Right lobe of liver (tissue), 6 donors: ENCODE results near the gene DOCK1. TPM values are rescaled to one million over a fixed set of nuclear protein-coding genes. Genes with fewer than 3 reads are reported as not detected.

Source experiments
- ATAC-seq, 4 donors: fragments of 200-7000 bp; cut with Tn5 transposase; one replicate each; pipeline ENCODE4 v1.9.1; 2020; ENCODE audit warnings: mild to moderate bottlenecking in 4 of 4, moderate library complexity in 4 of 4
- DNase-seq, 3 donors: peaks; one replicate each; pipeline ENCODE4 v3.0.0-alpha.2; 2020
- H3K27ac ChIP-seq, 3 donors: fragments of 200-600 bp; one replicate each; pipeline ENCODE4 v1.8.0; 2022
- H3K27me3 ChIP-seq, 2 donors: fragments of 200-600 bp; one replicate each; pipeline ENCODE4 v1.8.0; 2022
- H3K36me3 ChIP-seq, 4 donors: fragments of 200-600 bp; sonication (generic) in 1 of 4; one replicate each; pipeline versions ENCODE4 v1.5.1 to v1.8.0; 2017 to 2022; ENCODE audit warnings: control low read depth in 1 of 4
- H3K4me1 ChIP-seq, 4 donors: fragments of 200-600 bp; sonication (generic) in 1 of 4; one replicate each; pipeline versions ENCODE4 v1.5.1 to v1.8.0; 2017 to 2022; ENCODE audit warnings: control low read depth in 1 of 4
- H3K4me3 ChIP-seq, 3 donors: fragments of 200-600 bp; one replicate each; pipeline ENCODE4 v1.8.0; 2022
- H3K9me3 ChIP-seq, 4 donors: fragments of 200-600 bp; sonication (generic) in 1 of 4; one replicate each; pipeline versions ENCODE4 v1.5.1 to v1.8.0; 2017 to 2022; ENCODE audit warnings: control low read depth in 1 of 4
- CTCF ChIP-seq, 4 donors: fragments of 200-600 bp in 3 of 4; fragments of 450-650 bp in 1 of 4; IDR thresholded peaks; one replicate each; pipeline versions ENCODE4 v1.5.1 to v1.8.0; 2016 to 2022; ENCODE audit warnings: antibody characterized with exemption in 4 of 4, mild to moderate bottlenecking in 2 of 4
- POLR2A ChIP-seq: fragments of 450-650 bp; IDR thresholded peaks from one replicate; pipeline ENCODE4 v1.6.1; 2017; ENCODE audit warnings: antibody characterized with exemption, mild to moderate bottlenecking
- WGBS: methylation state at CpG from one replicate; pipeline ENCODE4 v1.1.6; 2018; ENCODE audit warnings: low coverage, low lambda C conversion rate; ENCODE audit not compliant: insufficient coverage; ENCODE audit errors: missing lambda C conversion rate; 5-methylcytosine and 5-hydroxymethylcytosine counted together
- intact Hi-C, 2 donors: fragments of 100-400 bp; cut with DNase I; formaldehyde crosslinking; loops; one replicate each; pipeline versions ENCODE4 v1.11.2 to v1.14.1; 2022
- total RNA-seq, 6 experiments: library from RNA; depleted of rRNA in 2 of 6; stranded (reverse); fragments of >200 nt in 2 of 6; fragmentation: NEBNext Ultra II Directional in 3 of 6; extraction: Animal tissue kit (Norgen Biotek cat#: 25700) in 3 of 6; gene quantifications; one replicate each; pipeline versions ENCODE4 v1.1.0 to v1.2.4, GENCODE V29; 2016 to 2023
- donor health status: DM: no; HTN: yes; CAD: no.
- donor health status: DM: no; HTN: no; CAD: no.
- donor health status: DM: no; HTN: no; CAD: no.
- donor health status: DM: no; HTN: yes; CAD: no.
- donor health status: DM: no; HTN: yes; CAD: no.

The DOCK1 gene
- total RNA-seq, 6 experiments from 2014 or later = 13.8 to 17.8 (median 14.6) TPM

DNA sequence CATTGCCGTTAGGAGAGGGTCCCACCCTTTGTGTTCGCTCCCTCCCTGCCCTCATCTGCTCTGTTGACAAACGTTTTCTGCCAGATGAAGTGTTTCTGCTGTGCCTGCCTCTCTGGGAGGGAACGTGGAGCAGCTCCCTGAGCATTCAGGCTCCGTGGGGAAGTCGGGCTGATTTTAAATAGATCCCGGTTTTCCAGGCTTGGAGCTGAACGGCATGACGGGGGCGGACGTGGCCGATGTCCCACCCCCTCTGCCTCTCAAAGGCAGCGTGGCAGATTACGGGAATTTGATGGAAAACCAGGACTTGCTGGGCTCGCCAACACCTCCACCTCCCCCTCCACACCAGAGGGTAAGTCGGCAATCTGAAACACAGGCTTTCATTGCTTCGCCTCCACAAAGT lies 542.0 kb downstream of the DOCK1 start:
- no peaks in the 10 kb centered on the region for H3K9me3 ChIP-seq
- ATAC-seq = no peak
- no peak overlapping the region for H3K27ac ChIP-seq
- intact Hi-C loops = no loop called here
- WGBS = 77% methylated on average over 5 of the region's 17 CpGs
- no peak for DNase-seq
- no peak overlapping the region for H3K4me3 ChIP-seq
- H3K4me1 ChIP-seq = no peaks in the 10 kb centered on the region
- TF ChIP-seq POLR2A (no peak), CTCF (IDR thresholded peaks at IDR 0.05) (no peak)
- H3K36me3 ChIP-seq = peaks cover 0 to 6% (median 4%) of the 10 kb centered on the region in 4 donors
- no peaks in the 10 kb centered on the region for H3K27me3 ChIP-seq

GRCh38 chr10:127449490-127449889 lies 544.3 kb downstream of the DOCK1 start:
- H3K4me3 ChIP-seq = no peak overlapping the region
- no peak for ATAC-seq

DNA sequence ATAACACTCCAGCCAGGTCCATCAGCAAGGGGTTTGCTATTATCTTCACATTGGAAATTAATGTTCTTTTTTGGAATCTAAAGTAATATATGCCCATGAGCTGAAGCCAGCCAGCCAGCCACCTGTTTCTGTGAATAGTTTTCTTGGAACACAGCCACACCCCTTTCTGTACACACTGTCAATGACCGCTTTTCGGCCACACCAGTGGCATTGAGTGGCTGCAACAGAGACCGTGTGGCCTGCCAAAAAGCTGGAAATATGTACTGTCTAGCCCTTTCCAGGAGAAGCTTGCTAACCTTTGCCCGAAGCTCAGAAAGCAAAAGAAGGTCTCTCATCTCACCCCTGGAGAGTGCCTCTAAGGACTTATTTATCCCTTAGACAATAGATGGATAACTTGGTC lies 545.4 kb downstream of the DOCK1 start:
- no peak for DNase-seq
- ATAC-seq = no peak
- Histone ChIP-seq H3K27ac (no peak overlapping the region), H3K36me3 (peaks cover 0 to 3% (median 1%) of the 10 kb centered on the region in 4 donors), H3K9me3 (no peaks in the 10 kb centered on the region), H3K27me3 (no peaks in the 10 kb centered on the region), H3K4me1 (no peaks in the 10 kb centered on the region), H3K4me3 (no peak overlapping the region)
- TF ChIP-seq CTCF (IDR thresholded peaks at IDR 0.05) = no peak
- TF ChIP-seq POLR2A = no peak
- intact Hi-C loops = no loop called here
- 82% methylated on average over 4 of the region's 4 CpGs for WGBS

More at GRCh38 chr10:127449490-127449889, 544.3 kb downstream of the DOCK1 start:
- no peaks in the 10 kb centered on the region for H3K4me1 ChIP-seq
- H3K36me3 ChIP-seq = peaks cover 0 to 4% (median 3%) of the 10 kb centered on the region in 4 donors
- intact Hi-C loops = no loop called here
- H3K9me3 ChIP-seq = no peaks in the 10 kb centered on the region
- whole genome bisulfite sequencing = 60% methylated on average over 3 of the region's 3 CpGs
- H3K27ac ChIP-seq = no peak overlapping the region
- no peak for TF ChIP-seq POLR2A
- no peak for TF ChIP-seq CTCF (IDR thresholded peaks at IDR 0.05)
- no peaks in the 10 kb centered on the region for H3K27me3 ChIP-seq
- no peak for DNase-seq

DNA sequence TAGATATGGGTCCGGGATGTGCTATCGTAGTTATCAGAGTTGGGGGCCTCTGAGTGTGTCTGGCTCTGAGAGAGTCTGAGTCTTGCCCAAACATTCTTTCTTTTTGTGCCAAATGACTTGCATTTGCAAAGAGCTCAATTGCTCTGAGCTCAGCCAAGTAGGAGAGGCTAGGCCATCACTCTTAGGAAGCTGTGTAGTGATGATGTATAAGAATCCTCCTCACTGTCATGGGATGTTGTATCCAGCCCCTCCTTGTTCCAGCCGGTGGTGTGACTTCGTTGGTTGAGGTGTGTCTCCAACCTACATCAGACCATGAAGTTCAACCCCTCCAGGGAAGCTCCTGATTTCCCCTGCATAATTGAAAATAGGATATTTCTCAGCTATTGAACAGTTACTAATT lies 546.4 kb downstream of the DOCK1 start:
- TF ChIP-seq CTCF (IDR thresholded peaks at IDR 0.05) (no peak), POLR2A (no peak)
- no peak overlapping the region for H3K27ac ChIP-seq
- intact Hi-C loops = no loop called here
- no peak overlapping the region for H3K4me3 ChIP-seq
- no CpG with 5 or more reads among the region's 4 CpGs for WGBS
- H3K36me3 ChIP-seq = peaks cover 0 to 3% (median 1%) of the 10 kb centered on the region in 4 donors
- H3K4me1 ChIP-seq = no peaks in the 10 kb centered on the region
- H3K27me3 ChIP-seq = no peaks in the 10 kb centered on the region
- DNase-seq = no peak
- ATAC-seq = no peak
- H3K9me3 ChIP-seq = no peaks in the 10 kb centered on the region

DNA sequence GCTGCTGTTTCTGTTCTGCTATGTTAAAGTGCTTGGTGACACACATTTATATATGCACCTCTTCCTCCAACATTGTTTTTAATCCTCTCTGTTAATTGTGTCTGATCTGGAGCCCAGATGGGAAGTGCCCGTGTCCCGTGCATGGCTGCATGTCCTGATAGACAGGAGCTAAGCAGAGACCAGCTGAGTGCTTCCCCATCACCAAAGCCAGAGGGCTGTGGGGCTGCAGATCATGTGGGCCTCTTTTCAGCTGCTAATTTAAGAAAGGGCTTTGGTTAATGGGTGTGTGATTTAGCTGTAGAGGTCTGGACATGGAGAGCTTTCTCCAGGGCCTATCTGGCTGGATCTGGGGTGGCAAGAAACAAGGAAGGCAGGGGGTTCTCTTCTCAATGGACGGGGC lies 547.3 kb downstream of the DOCK1 start:
- WGBS = 93% methylated on average over 2 of the region's 3 CpGs
- Histone ChIP-seq H3K36me3 (peaks cover 0 to 3% (median 0%) of the 10 kb centered on the region in 4 donors), H3K27ac (no peak overlapping the region), H3K4me1 (no peaks in the 10 kb centered on the region), H3K4me3 (no peak overlapping the region), H3K9me3 (no peaks in the 10 kb centered on the region), H3K27me3 (no peaks in the 10 kb centered on the region)
- TF ChIP-seq CTCF (IDR thresholded peaks at IDR 0.05) (no peak), POLR2A (no peak)
- DNase-seq (no peak), ATAC-seq (no peak)
- intact Hi-C loops = no loop called here
